OCI-LY7 (cell line): ENCODE data around the gene PPP2R2B. TPM values are rescaled to one million over a fixed set of nuclear protein-coding genes. Genes with fewer than 3 reads are reported as not detected.

ENCODE experiments used
- BruUV-seq: library from RNA; stranded (reverse); fragments of 400-500 nt; replicated peaks from 2 replicates; lab custom pipeline; 2021; lab: Mats Ljungman, UMichigan
- CTCF ChIA-PET: fragments of 300-600 bp; sonication (Branson Sonifier 250); formaldehyde crosslinking; loops from one replicate; lab custom pipeline; 2022; ENCODE audit warnings: antibody characterized with exemption; ENCODE audit not compliant: unreplicated experiment; lab: Charles Lee
- POLR2A ChIA-PET: fragments of 300-600 bp; sonication (Branson Sonifier 250); formaldehyde crosslinking; loops from one replicate; lab custom pipeline; 2022; ENCODE audit warnings: antibody characterized with exemption; lab: Charles Lee
- DNase-seq: peaks from one replicate; pipeline ENCODE4 v3.0.0-alpha.2; 2015; ENCODE audit warnings: low spot score
- H2AFZ ChIP-seq: fragments of 200-600 bp; sonication (generic), shearing (Covaris generic); 2 replicates; pipeline ENCODE4 v1.6.1; 2014; ENCODE audit warnings: mild to moderate bottlenecking, antibody characterized with exemption, low read length, moderate library complexity
- H3K27ac ChIP-seq: fragments of 200-600 bp; sonication (generic); 2 replicates; pipeline ENCODE4 v1.5.1; 2014; ENCODE audit warnings: mixed run types, low read depth, mild to moderate bottlenecking, moderate library complexity, low read length, inconsistent platforms; ENCODE audit not compliant: poor library complexity, severe bottlenecking
- H3K36me3 ChIP-seq: fragments of 200-600 bp; sonication (generic); 2 replicates; pipeline ENCODE4 v1.6.1; 2014; ENCODE audit warnings: mild to moderate bottlenecking, antibody characterized with exemption, low read length, moderate library complexity, mixed read lengths; ENCODE audit not compliant: insufficient read depth
- H3K4me1 ChIP-seq: fragments of 200-600 bp; sonication (generic); 2 replicates; pipeline ENCODE4 v1.5.1; 2014; ENCODE audit warnings: mild to moderate bottlenecking, low read length; ENCODE audit not compliant: insufficient read depth, poor library complexity, severe bottlenecking
- H3K4me2 ChIP-seq: fragments of 200-600 bp; sonication (generic); 2 replicates; pipeline ENCODE4 v1.6.1; 2014; ENCODE audit warnings: mild to moderate bottlenecking, low read length
- H3K4me3 ChIP-seq: fragments of 200-600 bp; sonication (generic); 2 replicates; pipeline ENCODE4 v1.5.1; 2014; ENCODE audit warnings: mild to moderate bottlenecking, low read depth, low read length; ENCODE audit not compliant: poor library complexity, severe bottlenecking
- H3K79me2 ChIP-seq: fragments of 200-600 bp; sonication (generic); 2 replicates; pipeline ENCODE4 v1.6.1; 2016; ENCODE audit warnings: low read depth, mild to moderate bottlenecking, low read length, moderate library complexity, mixed read lengths; ENCODE audit not compliant: insufficient read depth
- H3K9me2 ChIP-seq: fragments of 200-600 bp; sonication (generic); 2 replicates; pipeline ENCODE4 v1.6.1; 2016; ENCODE audit warnings: mild to moderate bottlenecking, low read length, mixed read lengths; ENCODE audit not compliant: insufficient read depth
- H3K9me3 ChIP-seq: fragments of 200-600 bp; sonication (generic); 2 replicates; pipeline ENCODE4 v1.6.1; 2014; ENCODE audit warnings: mild to moderate bottlenecking, mixed run types, low read length, mixed read lengths
- H4K20me1 ChIP-seq: fragments of 200-600 bp; sonication (generic); 2 replicates; pipeline ENCODE4 v1.6.1; 2014; ENCODE audit warnings: mild to moderate bottlenecking, antibody characterized with exemption, low read length, moderate library complexity, mixed read lengths; ENCODE audit not compliant: insufficient read depth
- CTCF ChIP-seq: fragments of 200-600 bp; sonication (generic); conservative IDR thresholded peaks from 2 replicates; pipeline ENCODE4 v1.5.1; 2014; ENCODE audit warnings: mild to moderate bottlenecking, antibody characterized with exemption, low read length, moderate library complexity, mixed read lengths
- EZH2phosphoT487 ChIP-seq: fragments of 200-600 bp; sonication (generic); IDR thresholded peaks from 2 replicates; pipeline ENCODE4 v1.6.1; 2018; ENCODE audit warnings: low read depth, borderline replicate concordance, mild to moderate bottlenecking, mixed run types, antibody characterized with exemption, low read length, moderate library complexity, mixed read lengths
- intact Hi-C: fragments of 100-400 bp; cut with micrococcal nuclease; formaldehyde crosslinking; loops from one replicate; pipeline ENCODE4 v1.10.0; 2022; ENCODE audit not compliant: unreplicated experiment
- total RNA-seq, 2 experiments: library from RNA; depleted of rRNA in 1 of 2; stranded (reverse); fragments of >200 nt in 1 of 2; shearing (Covaris generic) in 1 of 2; gene quantifications; 2 replicates each; pipeline ENCODE4 v1.2.3, GENCODE V29; 2014 to 2022

PPP2R2B gene
- total RNA-seq, 2 experiments from 2014 or later, result not detected

GRCh38 chr5:146836226-146836842 is 42.2 kb downstream of the PPP2R2B start:
- H2AFZ ChIP-seq, result no peak overlapping the region
- POLR2A ChIA-PET, result no interaction called here
- TF ChIP-seq EZH2phosphoT487, result no peak
- TF ChIP-seq CTCF, result no peak
- no peaks in the 10 kb centered on the region for H3K9me2 ChIP-seq
- no peak overlapping the region for H3K4me3 ChIP-seq
- no peaks in the 10 kb centered on the region for H3K4me1 ChIP-seq
- DNase-seq, result no peak
- no peaks in the 10 kb centered on the region for H3K9me3 ChIP-seq
- no peaks in the 10 kb centered on the region for H3K36me3 ChIP-seq
- intact Hi-C loops, result no loop called here
- no peaks in the 10 kb centered on the region for H4K20me1 ChIP-seq
- CTCF ChIA-PET, result no interaction called here
- BruUV-seq, result no TSS peak
- no peaks in the 10 kb centered on the region for H3K79me2 ChIP-seq
- H3K4me2 ChIP-seq, result no peak overlapping the region
- no peak overlapping the region for H3K27ac ChIP-seq

DNA sequence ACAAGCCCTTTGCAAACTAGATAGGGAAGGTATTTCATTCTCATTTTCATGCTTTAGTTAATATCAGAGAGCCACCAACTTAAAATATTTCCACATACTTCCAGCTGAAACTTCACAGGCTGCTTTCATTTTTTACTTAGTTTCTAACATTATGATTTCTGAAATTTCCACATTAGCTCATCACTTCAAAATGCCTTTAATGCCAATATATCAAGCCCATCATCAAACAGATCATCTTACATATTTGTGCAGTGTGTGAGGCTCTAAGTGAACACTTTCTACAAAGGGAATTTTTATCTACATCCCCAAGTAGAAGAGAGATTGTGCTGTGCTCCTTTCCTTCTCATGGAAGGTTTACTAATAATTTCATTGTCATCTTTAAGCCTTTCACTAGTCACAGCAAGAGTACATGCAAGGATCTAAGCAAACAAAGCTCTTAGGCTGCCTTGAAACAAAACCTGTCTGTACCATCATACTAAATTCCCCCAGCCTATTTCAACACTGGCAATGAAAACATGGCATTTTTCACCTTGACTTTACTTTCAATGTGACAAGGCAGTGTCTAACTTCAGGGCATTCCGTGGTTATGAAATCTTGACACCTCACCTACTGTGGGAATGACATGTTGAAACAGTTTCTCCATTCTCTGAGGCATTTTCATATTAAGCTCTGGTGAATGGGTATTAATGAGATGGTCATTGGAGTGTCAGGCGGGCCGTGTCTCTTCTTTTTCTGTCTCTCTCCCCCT is 45.4 kb downstream of the PPP2R2B start:
- no TSS peak for BruUV-seq
- no peaks in the 10 kb centered on the region for H3K9me3 ChIP-seq
- ChIA-PET POLR2A (interaction anchor here (0.6 to 1.2 kb wide), 2 partner anchors 17 to 1898 kb away, joined by 3 to 5 read pairs; no protein-coding TSS in a partner anchor), CTCF (no interaction called here)
- no peak for TF ChIP-seq EZH2phosphoT487
- no peak for TF ChIP-seq CTCF
- no peak overlapping the region for H3K4me2 ChIP-seq
- H3K27ac ChIP-seq, result no peak overlapping the region
- no peaks in the 10 kb centered on the region for H3K4me1 ChIP-seq
- H3K36me3 ChIP-seq, result no peaks in the 10 kb centered on the region
- no peaks in the 10 kb centered on the region for H4K20me1 ChIP-seq
- H3K9me2 ChIP-seq, result no peaks in the 10 kb centered on the region
- no peaks in the 10 kb centered on the region for H3K79me2 ChIP-seq
- intact Hi-C loops, result no loop called here
- H3K4me3 ChIP-seq, result no peak overlapping the region
- H2AFZ ChIP-seq, result no peak overlapping the region
- no peak for DNase-seq

GRCh38 chr5:146828385-146828784 is 50.2 kb downstream of the PPP2R2B start:
- Histone ChIP-seq H3K4me3 (no peak overlapping the region), H2AFZ (no peak overlapping the region), H4K20me1 (no peaks in the 10 kb centered on the region), H3K79me2 (no peaks in the 10 kb centered on the region), H3K4me1 (no peaks in the 10 kb centered on the region), H3K27ac (no peak overlapping the region), H3K9me3 (no peaks in the 10 kb centered on the region), H3K4me2 (no peak overlapping the region), H3K9me2 (no peaks in the 10 kb centered on the region), H3K36me3 (no peaks in the 10 kb centered on the region)
- TF ChIP-seq CTCF (no peak), EZH2phosphoT487 (no peak)
- intact Hi-C loops, result no loop called here
- CTCF ChIA-PET, result no interaction called here
- BruUV-seq, result no TSS peak
- DNase-seq, result no peak
- POLR2A ChIA-PET, result no interaction called here
